GM21825 (cell line): ENCODE results near the gene SRPK3.

Experiments
- ATAC-seq: cut with Tn5 transposase; IDR thresholded peaks from one replicate; pipeline ENCODE4 v1.9.1; 2021; ENCODE audit warnings: mild to moderate bottlenecking, moderate library complexity; ENCODE audit not compliant: unreplicated experiment

Gene SRPK3

GRCh38 chrX:153769158-153769864, 11.5 kb upstream of the SRPK3 start:
- ATAC-seq, result no peak

GRCh38 chrX:153769865-153770600, 10.8 kb upstream of the SRPK3 start:
- ATAC-seq, result no peak

GRCh38 chrX:153770601-153771414, 10.0 kb upstream of the SRPK3 start:
- no peak for ATAC-seq

GRCh38 chrX:153771415-153772315, 9.2 kb upstream of the SRPK3 start:
- no peak for ATAC-seq

- ATAC-seq, result no peak
Measured at GRCh38 chrX:153772316-153773217, 8.3 kb upstream of the SRPK3 start.

- no peak for ATAC-seq
Measured at GRCh38 chrX:153773218-153773611, 7.6 kb upstream of the SRPK3 start.

- ATAC-seq, result no peak
Measured at GRCh38 chrX:153773741-153774575, 6.9 kb upstream of the SRPK3 start.

GRCh38 chrX:153774576-153775292, 6.1 kb upstream of the SRPK3 start:
- ATAC-seq, result no peak

GRCh38 chrX:153775293-153776119, 5.3 kb upstream of the SRPK3 start:
- ATAC-seq, result no peak

GRCh38 chrX:153776120-153776599, 4.7 kb upstream of the SRPK3 start:
- ATAC-seq, result no peak

- ATAC-seq, result no peak
Measured at GRCh38 chrX:153776611-153777045, 4.2 kb upstream of the SRPK3 start.

GRCh38 chrX:153777261-153778090, 3.4 kb upstream of the SRPK3 start:
- ATAC-seq, result no peak

GRCh38 chrX:153778181-153778580, 2.7 kb upstream of the SRPK3 start:
- ATAC-seq, result no peak

- no peak for ATAC-seq
Measured at GRCh38 chrX:153778684-153779101, 2.1 kb upstream of the SRPK3 start.

- no peak for ATAC-seq
Measured at GRCh38 chrX:153779891-153780677, 757 bp upstream of the SRPK3 start.
